HFFc6 (cell line): ENCODE data around the gene FHL3. TPM values are rescaled to one million over a fixed set of nuclear protein-coding genes. Genes with fewer than 3 reads are reported as not detected.

Source experiments
- DNase-seq: peaks from one replicate; pipeline ENCODE4 v3.0.0-alpha.2; 2018
- H3K27ac Mint-ChIP-seq: 2 replicates; pipeline ENCODE4 v1.8.0; 2020; ENCODE audit warnings: mild to moderate bottlenecking, mixed read lengths
- H3K27me3 Mint-ChIP-seq: 2 replicates; pipeline ENCODE4 v1.8.0; 2021; ENCODE audit warnings: mild to moderate bottlenecking, moderate library complexity, mixed read lengths; ENCODE audit not compliant: insufficient read depth
- H3K36me3 Mint-ChIP-seq: 2 replicates; pipeline ENCODE4 v1.8.0; 2021; ENCODE audit warnings: low read depth, mixed read lengths
- H3K4me1 Mint-ChIP-seq: 2 replicates; pipeline ENCODE4 v1.8.0; 2020; ENCODE audit warnings: low read depth, mixed read lengths
- H3K4me3 Mint-ChIP-seq: 2 replicates; pipeline ENCODE4 v1.8.0; 2020; ENCODE audit warnings: mild to moderate bottlenecking, moderate library complexity, mixed read lengths
- H3K9me3 Mint-ChIP-seq: 2 replicates; pipeline ENCODE4 v1.8.0; 2020; ENCODE audit warnings: mild to moderate bottlenecking, mixed read lengths
- total RNA-seq, 6 experiments: library from RNA; stranded (reverse); fragmentation: NEBNext Ultra II Directional; extraction: Animal tissue kit (Norgen Biotek cat#: 25700); gene quantifications; 2 replicates in 1 of 6; 3 replicates in 5 of 6; pipeline ENCODE4 v1.2.3, GENCODE V29; 2021
- TF ChIP-seq, protein P1 (sequence below): fragments of 200-600 bp; sonication (generic); IDR thresholded peaks from 2 replicates; pipeline ENCODE4 v1.5.0; 2021; ENCODE audit warnings: antibody characterized with exemption, mild to moderate bottlenecking

FHL3 gene
- total RNA-seq, 6 experiments from 2014 or later = 29.4 to 40.9 (median 33.2) TPM

DNA sequence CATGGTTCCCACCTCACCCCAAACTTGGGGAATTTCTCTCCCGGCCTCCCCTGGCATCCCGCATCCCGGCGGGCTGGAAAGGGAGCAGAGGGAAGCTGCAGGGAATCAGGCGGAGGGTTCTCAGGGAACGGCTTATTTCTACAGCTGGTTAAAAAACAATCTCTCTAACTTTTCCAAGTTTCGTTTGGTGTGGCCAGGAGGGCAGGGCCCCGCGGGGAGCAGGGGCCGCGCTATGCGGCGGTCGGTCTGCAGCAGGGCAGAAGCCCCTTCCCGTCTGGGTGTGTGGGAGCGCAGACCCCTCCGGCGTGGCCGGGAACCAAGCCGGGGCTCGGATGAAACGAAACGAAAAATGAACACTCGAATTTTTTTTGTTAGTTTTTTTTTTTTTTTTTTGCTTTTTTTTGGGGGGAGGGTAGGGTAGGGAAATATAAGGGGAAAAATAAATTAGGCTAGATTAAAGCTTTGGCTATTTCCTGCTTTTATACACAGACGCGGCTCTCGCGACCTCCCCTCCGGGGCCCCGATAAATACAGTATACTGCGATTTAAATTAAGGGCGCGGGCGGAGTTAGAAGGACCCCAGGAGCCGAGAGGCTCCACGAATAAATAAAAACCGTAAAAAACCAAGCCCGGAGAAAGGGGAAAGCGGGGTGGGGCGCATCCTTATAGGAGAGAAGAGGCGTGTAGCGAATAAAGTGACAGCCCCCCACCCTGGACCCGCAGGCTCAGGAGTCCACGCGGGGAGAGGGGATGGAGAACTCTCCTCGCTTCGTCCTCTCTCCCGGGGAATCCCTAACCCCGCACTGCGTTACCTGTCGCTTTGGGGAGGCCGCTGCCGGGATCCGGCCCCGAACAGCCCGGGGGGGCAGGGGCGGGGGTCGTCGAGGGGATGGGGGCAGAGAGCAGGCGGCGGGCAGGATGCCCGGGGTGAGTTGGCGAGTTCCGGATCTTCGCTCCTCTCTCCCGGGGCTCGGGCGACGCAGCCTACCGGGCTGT, 39.2 kb upstream of the FHL3 start:
- no peak overlapping the region for H3K27ac Mint-ChIP-seq
- H3K4me3 Mint-ChIP-seq = peak overlapping the region; percentile 64
- no peaks in the 10 kb centered on the region for H3K9me3 Mint-ChIP-seq
- H3K27me3 Mint-ChIP-seq = peaks cover 58% of the 10 kb centered on the region
- H3K4me1 Mint-ChIP-seq = peaks cover 6% of the 10 kb centered on the region
- DNase-seq = no peak
- TF ChIP-seq, protein P1, sequence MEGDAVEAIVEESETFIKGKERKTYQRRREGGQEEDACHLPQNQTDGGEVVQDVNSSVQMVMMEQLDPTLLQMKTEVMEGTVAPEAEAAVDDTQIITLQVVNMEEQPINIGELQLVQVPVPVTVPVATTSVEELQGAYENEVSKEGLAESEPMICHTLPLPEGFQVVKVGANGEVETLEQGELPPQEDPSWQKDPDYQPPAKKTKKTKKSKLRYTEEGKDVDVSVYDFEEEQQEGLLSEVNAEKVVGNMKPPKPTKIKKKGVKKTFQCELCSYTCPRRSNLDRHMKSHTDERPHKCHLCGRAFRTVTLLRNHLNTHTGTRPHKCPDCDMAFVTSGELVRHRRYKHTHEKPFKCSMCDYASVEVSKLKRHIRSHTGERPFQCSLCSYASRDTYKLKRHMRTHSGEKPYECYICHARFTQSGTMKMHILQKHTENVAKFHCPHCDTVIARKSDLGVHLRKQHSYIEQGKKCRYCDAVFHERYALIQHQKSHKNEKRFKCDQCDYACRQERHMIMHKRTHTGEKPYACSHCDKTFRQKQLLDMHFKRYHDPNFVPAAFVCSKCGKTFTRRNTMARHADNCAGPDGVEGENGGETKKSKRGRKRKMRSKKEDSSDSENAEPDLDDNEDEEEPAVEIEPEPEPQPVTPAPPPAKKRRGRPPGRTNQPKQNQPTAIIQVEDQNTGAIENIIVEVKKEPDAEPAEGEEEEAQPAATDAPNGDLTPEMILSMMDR = no peak
- no peaks in the 10 kb centered on the region for H3K36me3 Mint-ChIP-seq

DNA sequence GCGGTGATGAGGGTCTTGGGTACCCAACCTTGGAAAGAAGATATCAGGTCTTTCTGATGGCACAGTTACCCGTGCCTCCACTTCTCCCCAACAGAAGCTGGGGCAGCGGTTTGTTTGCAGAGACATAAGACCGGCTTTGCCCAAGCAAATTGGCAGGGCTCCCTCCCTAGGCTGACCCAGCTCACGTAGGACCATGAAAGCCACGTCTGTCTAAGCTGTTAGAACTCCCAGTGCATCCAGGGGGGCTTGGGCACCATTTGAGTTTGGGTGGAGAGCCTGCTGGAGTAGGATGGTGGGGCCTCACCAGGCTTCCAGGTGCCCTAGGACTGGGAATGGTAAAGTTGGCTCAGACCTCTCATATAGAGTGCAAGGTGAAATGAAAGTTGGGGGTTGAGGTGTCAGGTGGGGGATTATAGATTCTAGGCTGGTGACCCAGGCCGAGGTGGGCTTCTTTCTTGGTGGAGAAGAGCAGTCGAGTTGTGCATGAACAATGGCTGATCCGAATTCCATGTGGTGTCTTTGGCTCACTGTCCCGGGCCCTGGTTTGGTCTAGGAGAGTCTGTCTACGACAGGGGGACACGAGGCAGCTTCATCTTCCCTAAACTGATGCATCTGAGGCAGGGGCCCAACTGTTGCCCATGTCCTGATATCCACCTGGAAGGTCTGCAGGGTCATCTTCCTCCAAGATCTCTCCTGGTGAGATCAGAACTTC, 37.9 kb upstream of the FHL3 start:
- Mint-ChIP-seq H3K27ac (no peak overlapping the region), H3K9me3 (no peaks in the 10 kb centered on the region), H3K4me1 (peaks cover 18% of the 10 kb centered on the region), H3K27me3 (peaks cover 54% of the 10 kb centered on the region), H3K36me3 (no peaks in the 10 kb centered on the region), H3K4me3 (no peak overlapping the region)
- DNase-seq = no peak
- TF ChIP-seq, protein P1 = no peak

DNA sequence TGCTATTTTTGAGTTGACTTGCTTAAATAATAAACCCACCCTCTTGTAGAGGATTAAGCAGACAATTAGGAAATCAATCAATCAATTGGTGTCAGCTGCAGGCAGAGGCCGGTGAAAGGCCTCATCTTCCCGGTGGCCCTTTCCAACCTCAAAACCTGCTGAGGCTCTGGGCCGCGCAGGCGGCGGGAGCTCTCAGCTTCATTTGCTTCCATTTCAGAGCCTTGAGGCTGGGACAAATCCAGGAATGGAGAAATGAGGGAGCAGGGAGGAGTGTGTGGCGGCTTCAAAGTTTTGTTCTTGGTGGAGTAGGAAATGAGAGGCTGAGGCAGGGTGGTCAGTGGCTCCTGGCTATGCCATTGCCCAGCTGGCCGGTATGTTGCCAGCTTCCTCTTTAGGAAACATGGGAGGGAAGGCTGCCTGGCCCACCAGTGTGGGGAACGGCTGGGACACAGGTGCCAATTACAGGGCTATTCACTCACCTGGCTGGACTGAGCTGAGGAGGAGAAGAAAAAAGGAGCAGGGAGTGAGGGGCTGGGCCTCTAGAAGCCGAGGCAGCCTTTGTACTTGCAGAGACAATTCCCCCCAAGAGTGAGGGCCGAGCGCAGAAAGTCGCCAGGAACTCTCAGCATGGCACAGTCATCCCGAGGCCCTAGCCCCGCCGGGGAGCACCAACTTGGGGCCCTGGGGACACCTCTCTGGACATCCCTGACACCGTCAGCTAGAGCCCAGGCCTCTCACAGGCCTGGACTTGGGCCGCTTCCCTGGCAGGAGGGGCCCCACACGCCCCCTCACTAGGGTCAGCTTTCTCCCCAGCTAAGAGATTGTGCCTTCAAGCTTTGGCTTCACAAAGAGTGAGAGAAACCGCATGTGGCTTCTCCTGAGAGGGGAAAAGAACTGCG, 36.9 kb upstream of the FHL3 start:
- H3K27me3 Mint-ChIP-seq = peaks cover 49% of the 10 kb centered on the region
- DNase-seq = no peak
- no peaks in the 10 kb centered on the region for H3K9me3 Mint-ChIP-seq
- TF ChIP-seq, protein P1 = no peak
- peaks cover 18% of the 10 kb centered on the region for H3K4me1 Mint-ChIP-seq
- no peaks in the 10 kb centered on the region for H3K36me3 Mint-ChIP-seq
- no peak overlapping the region for H3K27ac Mint-ChIP-seq
- no peak overlapping the region for H3K4me3 Mint-ChIP-seq

DNA sequence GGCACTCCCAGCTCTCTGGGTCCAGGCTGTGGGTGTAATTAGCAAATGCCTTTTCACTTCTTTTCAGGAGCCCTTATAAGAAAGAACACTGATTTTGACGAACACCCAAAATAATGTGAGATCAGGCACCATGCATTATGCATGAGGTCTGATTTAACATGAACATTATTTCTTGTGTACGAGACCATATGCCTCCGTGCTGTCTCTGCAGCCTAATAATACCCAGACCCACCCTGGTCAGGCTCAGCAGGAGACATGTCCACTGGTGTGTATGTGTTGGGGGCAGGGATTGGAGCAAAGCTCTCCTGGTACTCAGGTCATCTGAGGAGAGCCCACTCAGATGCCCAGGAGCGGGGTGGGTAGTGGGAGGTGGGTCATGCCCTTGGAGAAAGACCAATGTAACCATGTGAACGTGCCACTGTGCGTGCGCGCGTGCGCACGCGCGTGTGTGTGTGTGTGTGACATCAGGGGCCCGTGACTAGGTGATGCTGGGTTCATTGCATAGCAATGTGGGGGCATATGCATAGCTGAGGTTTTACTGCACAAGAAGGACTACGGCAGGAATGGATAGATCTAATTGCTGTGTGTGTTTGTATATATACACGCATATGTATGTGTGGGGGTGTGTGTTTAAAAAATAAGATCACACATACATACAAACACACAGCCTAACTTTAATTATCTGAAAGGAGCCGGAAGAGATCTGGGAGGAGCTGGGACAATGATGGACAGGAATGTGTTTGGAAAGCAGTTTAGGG, 34.2 kb upstream of the FHL3 start:
- TF ChIP-seq, protein P1 = no peak
- H3K27me3 Mint-ChIP-seq = peaks cover 43% of the 10 kb centered on the region
- peaks cover 18% of the 10 kb centered on the region for H3K4me1 Mint-ChIP-seq
- H3K9me3 Mint-ChIP-seq = no peaks in the 10 kb centered on the region
- H3K36me3 Mint-ChIP-seq = no peaks in the 10 kb centered on the region
- H3K4me3 Mint-ChIP-seq = no peak overlapping the region
- no peak for DNase-seq
- H3K27ac Mint-ChIP-seq = no peak overlapping the region
